Measurements from ENCODE around the gene ZBTB7A. TPM values are rescaled to one million over a fixed set of nuclear protein-coding genes. Genes with fewer than 3 reads are reported as not detected.

The ZBTB7A gene
- total and polyA plus RNA-seq, 2 experiments from 2014 or later: 18.6 to 20.5 TPM

GRCh38 chr19:4042731-4043082 lies 24.0 kb downstream of the ZBTB7A start:
- peak overlapping the region; percentile 62 for H3K27ac ChIP-seq
- no peaks in the 10 kb centered on the region for H3K9me3 ChIP-seq (ENCODE audit: low read depth)
- no peak for TF ChIP-seq CTCF (IDR thresholded peaks at IDR 0.05; ENCODE audit: low read depth, low read length)
- H3K27me3 ChIP-seq: no peaks in the 10 kb centered on the region
- H3K36me3 ChIP-seq: peaks cover 6% of the 10 kb centered on the region
- no peak for DNase-seq (ENCODE audit: low read depth in 1 of 2, low spot score in 1 of 2)
- no peak overlapping the region for H3K4me3 ChIP-seq
- no peaks in the 10 kb centered on the region for H3K4me1 ChIP-seq (ENCODE audit: low read depth)

- H3K4me1 ChIP-seq (ENCODE audit: low read depth): no peaks in the 10 kb centered on the region
- no peaks in the 10 kb centered on the region for H3K9me3 ChIP-seq (ENCODE audit: low read depth)
- H3K36me3 ChIP-seq: peaks cover 7% of the 10 kb centered on the region
- H3K27me3 ChIP-seq: no peaks in the 10 kb centered on the region
- peak overlapping the region; percentile 62 for H3K27ac ChIP-seq
- DNase-seq (ENCODE audit: low read depth in 1 of 2, low spot score in 1 of 2): no peak
- no peak overlapping the region for H3K4me3 ChIP-seq
- no peak for TF ChIP-seq CTCF (IDR thresholded peaks at IDR 0.05; ENCODE audit: low read depth, low read length)
Observed at GRCh38 chr19:4042064-4042730, 24.5 kb downstream of the ZBTB7A start.

- Histone ChIP-seq H3K4me3 (no peak overlapping the region), H3K27ac (no peak overlapping the region), H3K9me3 (ENCODE audit: low read depth) (no peaks in the 10 kb centered on the region), H3K27me3 (no peaks in the 10 kb centered on the region), H3K4me1 (ENCODE audit: low read depth) (no peaks in the 10 kb centered on the region), H3K36me3 (peaks cover 13% of the 10 kb centered on the region)
- no peak for DNase-seq (ENCODE audit: low read depth in 1 of 2, low spot score in 1 of 2)
- TF ChIP-seq CTCF (IDR thresholded peaks at IDR 0.05; ENCODE audit: low read depth, low read length): no peak
Observed at GRCh38 chr19:4038661-4039423, 27.9 kb downstream of the ZBTB7A start.

GRCh38 chr19:4038057-4038456 lies 28.6 kb downstream of the ZBTB7A start:
- Histone ChIP-seq H3K4me3 (no peak overlapping the region), H3K27me3 (no peaks in the 10 kb centered on the region), H3K36me3 (peaks cover 21% of the 10 kb centered on the region), H3K4me1 (ENCODE audit: low read depth) (no peaks in the 10 kb centered on the region), H3K9me3 (ENCODE audit: low read depth) (no peaks in the 10 kb centered on the region), H3K27ac (no peak overlapping the region)
- no peak for TF ChIP-seq CTCF (IDR thresholded peaks at IDR 0.05; ENCODE audit: low read depth, low read length)
- DNase-seq (ENCODE audit: low read depth in 1 of 2, low spot score in 1 of 2): no peak

GRCh38 chr19:4037301-4037949 lies 29.3 kb downstream of the ZBTB7A start:
- Histone ChIP-seq H3K27ac (no peak overlapping the region), H3K9me3 (ENCODE audit: low read depth) (no peaks in the 10 kb centered on the region), H3K27me3 (no peaks in the 10 kb centered on the region), H3K4me1 (ENCODE audit: low read depth) (no peaks in the 10 kb centered on the region), H3K36me3 (peaks cover 21% of the 10 kb centered on the region), H3K4me3 (no peak overlapping the region)
- DNase-seq (ENCODE audit: low read depth in 1 of 2, low spot score in 1 of 2): no peak
- TF ChIP-seq CTCF (IDR thresholded peaks at IDR 0.05; ENCODE audit: low read depth, low read length): no peak
